Ramos (cell line): ENCODE measurements around the gene DNAJC6.
"Not testable (repeated sequence)": the region's sequence is repeated elsewhere in the genome, so short reads cannot be mapped to it uniquely, and the experiment has no call there.

Experiments used
- in situ Hi-C: fragments of 300-500 bp; cut with MboI; formaldehyde crosslinking; loops from one replicate; pipeline ENCODE4 v1.14.3; 2022; ENCODE audit warnings: low sequenced_read_pairs; ENCODE audit not compliant: unreplicated experiment

DNAJC6 gene

DNA sequence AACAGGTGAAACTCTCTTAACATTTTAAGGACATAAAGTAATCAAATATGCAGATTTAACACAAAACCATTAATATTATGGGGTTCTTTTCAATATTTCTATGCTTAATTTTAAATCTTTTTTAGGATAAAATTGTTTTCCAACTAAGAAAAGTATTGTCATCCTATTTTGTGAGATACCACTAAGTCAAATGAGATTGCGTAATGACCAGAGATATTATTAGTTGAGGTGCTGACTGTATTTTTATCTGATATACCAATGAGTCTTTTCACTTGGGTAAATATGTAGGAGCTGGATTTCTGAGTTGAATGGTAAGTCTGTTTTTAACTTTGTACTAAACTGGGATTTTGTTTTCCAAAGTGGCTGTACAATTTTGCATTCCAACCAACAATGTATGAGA is 136.5 kb downstream of the DNAJC6 start:
- in situ Hi-C loops = no loop called here

DNA sequence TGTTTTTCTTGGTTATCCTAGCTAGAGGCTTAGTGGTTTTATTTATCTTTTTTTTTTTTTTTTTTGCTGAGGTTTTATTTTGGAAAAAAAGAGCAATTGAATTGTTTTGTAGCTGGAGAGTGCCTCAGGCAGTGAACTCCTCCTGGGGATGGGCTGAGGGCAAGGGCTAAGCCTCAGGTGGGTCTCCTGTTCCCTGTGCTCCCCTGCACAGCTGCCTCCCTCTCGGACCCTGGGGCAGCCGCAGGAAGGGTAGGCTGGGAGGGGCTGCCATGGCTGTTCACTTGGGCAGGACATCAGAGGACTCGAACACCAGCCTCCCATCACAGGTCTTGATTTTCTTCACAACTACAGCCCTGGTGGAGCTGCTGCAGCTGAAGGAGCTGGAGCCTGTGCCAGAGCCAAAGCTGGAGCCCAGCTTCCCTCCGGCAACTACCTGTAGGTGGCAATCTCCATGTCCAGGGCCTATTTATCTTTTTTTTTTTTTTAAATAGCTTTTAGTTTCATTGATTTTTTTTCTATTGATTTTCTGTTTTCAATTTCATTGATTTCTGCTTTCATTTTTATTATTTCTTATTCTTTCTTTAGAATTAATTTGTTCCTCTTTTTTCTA is 140.0 kb downstream of the DNAJC6 start:
- in situ Hi-C loops = no loop called here

DNA sequence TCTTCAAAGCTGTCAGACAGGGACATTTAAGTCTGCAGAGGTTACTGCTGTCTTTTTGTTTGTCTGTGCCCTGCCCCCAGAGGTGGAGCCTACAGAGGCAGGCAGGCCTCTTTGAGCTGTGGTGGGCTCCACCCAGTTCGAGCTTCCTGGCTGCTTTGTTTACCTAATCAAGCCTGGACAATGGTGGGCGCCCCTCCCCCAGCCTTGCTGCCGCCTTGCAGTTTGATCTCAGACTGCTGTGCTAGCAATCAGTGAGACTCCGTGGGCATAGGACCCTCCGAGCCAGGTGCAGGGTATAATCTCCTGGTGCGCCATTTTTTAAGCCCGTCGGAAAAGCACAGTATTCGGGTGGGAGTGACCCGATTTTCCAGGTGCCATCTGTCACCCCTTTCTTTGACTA is 146.3 kb downstream of the DNAJC6 start:
- in situ Hi-C loops = not testable (repeated sequence)

DNA sequence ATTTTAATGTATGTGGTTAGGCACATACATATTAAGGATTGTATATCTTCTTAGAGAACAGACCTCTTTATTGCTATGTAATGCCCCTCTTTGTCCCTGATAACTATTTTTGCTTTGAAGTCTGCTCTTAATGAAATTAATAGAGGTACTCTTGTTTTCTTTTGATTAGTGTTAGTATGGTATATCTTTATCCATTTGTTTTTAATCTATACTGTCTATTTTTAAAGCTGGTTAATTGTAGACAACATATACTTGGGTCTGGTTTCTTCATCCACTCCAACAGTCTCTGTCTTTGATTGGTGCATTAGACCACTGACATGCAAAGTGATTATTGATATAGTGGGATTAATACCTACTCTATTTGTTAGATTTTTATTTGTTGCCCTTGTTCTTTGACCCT is 147.1 kb downstream of the DNAJC6 start:
- in situ Hi-C loops = no loop called here

DNA sequence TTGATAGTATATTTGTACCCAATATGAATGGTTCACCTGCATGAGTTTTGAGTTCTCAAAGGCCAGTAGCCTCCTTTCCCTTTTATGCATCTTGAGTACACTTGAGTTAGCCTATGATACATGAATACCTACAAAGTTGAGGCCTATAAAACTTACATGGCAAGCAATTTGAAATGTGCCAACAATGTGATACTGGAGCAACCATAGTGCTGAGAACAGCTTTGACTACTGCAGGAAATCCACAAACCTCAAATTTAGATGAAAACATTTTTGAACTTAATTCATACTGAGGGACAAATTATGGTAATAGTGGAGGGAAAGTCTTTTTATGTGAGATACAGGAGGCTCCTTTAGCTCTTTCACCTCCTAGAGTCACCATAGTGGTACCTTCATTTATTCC is 148.5 kb downstream of the DNAJC6 start:
- in situ Hi-C loops = no loop called here

DNA sequence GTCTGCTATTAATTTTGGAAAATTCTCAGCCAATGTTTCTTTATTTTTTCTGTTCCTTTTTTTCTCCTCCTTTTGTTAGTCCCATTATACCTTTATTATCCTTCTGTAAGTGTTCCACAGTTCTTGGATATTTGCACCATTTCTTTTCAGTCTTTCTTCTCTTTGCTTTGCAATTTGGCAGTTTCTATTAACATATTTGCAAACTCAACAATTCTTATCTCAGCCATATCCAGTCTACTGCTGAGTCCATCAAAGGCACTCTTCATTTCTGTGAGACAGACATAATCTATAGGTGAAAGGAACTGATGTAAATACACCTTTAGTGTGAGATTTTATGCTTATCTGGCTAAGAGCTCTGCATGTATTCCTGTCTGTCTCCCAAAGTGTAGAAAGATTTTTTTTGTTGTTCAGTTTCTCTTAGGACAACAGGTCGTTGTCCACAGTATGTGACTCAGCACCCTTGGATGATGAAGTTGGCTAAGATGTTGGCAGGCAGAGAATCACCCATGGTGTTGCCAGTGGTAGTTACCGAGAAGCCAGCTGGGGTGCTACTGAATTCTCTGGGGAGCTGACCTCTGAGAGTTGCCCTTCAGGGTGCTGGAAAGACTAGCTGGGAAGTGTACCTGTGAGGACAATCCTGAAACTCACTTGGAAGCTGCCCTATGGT is 149.5 kb downstream of the DNAJC6 start:
- in situ Hi-C loops = no loop called here

DNA sequence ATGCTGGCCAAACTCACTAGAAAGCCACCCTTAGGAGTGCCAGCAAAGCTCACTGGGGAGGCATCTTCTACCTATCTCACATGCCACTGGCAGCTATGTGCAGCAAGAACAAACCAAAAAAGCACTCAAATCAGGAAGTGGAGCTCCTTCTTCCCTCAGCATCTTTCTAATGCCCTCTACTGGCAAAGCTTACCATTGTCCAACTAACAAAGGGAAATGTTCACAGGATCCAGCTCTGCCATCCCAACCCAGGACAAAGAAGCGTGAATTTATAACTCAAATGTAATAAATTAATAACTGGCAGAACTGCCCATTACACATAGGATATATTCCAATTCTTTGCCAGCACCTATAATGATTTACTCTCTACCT is 150.0 kb downstream of the DNAJC6 start:
- in situ Hi-C loops = no loop called here
